ENCODE results near the gene DOK3.

DOK3 gene

GRCh38 chr5:177507596-177508220 lies 1.9 kb downstream of the DOK3 start:
- no peak for DNase-seq (ENCODE audit: extremely low read depth, low read depth)
- TF ChIP-seq, protein P1, sequence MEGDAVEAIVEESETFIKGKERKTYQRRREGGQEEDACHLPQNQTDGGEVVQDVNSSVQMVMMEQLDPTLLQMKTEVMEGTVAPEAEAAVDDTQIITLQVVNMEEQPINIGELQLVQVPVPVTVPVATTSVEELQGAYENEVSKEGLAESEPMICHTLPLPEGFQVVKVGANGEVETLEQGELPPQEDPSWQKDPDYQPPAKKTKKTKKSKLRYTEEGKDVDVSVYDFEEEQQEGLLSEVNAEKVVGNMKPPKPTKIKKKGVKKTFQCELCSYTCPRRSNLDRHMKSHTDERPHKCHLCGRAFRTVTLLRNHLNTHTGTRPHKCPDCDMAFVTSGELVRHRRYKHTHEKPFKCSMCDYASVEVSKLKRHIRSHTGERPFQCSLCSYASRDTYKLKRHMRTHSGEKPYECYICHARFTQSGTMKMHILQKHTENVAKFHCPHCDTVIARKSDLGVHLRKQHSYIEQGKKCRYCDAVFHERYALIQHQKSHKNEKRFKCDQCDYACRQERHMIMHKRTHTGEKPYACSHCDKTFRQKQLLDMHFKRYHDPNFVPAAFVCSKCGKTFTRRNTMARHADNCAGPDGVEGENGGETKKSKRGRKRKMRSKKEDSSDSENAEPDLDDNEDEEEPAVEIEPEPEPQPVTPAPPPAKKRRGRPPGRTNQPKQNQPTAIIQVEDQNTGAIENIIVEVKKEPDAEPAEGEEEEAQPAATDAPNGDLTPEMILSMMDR (IDR thresholded peaks at IDR 0.05; ENCODE audit: low read depth, low read length), result no peak

- DNase-seq (ENCODE audit: extremely low read depth, low read depth), result no peak
- TF ChIP-seq, protein P1 (IDR thresholded peaks at IDR 0.05; ENCODE audit: low read depth, low read length), result no peak; the same call in 1 of the 2 replicates
These were observed 2.5 kb downstream of the DOK3 start for GRCh38 chr5:177507165-177507564.

DNA sequence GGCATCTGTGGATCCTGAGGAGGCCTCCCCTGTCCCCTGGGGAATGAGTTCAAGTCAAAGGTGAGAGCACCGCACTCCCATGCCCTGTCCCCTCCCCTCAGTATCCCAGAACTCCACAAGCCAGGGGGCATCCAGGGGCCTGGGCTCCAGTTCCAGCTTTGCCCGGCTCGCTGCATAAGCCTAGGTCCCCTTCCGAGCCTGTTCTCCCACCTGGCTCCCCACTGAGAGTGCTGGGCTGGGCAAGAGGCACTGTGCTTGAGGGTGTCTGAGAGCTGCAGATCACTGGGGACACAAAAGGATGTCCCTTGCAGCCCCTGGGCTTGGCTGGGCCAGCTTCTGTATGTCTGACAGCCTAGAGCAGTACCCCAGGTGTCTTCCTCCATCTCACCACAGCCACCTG lies 4.6 kb downstream of the DOK3 start:
- TF ChIP-seq, protein P1 (IDR thresholded peaks at IDR 0.05; ENCODE audit: low read depth, low read length), result no peak
- no peak for DNase-seq (ENCODE audit: extremely low read depth, low read depth)

- no peak for DNase-seq (ENCODE audit: extremely low read depth, low read depth)
- TF ChIP-seq, protein P1 (IDR thresholded peaks at IDR 0.05; ENCODE audit: low read depth, low read length), result no peak
These were observed 5.3 kb downstream of the DOK3 start for GRCh38 chr5:177504086-177505056.

DNA sequence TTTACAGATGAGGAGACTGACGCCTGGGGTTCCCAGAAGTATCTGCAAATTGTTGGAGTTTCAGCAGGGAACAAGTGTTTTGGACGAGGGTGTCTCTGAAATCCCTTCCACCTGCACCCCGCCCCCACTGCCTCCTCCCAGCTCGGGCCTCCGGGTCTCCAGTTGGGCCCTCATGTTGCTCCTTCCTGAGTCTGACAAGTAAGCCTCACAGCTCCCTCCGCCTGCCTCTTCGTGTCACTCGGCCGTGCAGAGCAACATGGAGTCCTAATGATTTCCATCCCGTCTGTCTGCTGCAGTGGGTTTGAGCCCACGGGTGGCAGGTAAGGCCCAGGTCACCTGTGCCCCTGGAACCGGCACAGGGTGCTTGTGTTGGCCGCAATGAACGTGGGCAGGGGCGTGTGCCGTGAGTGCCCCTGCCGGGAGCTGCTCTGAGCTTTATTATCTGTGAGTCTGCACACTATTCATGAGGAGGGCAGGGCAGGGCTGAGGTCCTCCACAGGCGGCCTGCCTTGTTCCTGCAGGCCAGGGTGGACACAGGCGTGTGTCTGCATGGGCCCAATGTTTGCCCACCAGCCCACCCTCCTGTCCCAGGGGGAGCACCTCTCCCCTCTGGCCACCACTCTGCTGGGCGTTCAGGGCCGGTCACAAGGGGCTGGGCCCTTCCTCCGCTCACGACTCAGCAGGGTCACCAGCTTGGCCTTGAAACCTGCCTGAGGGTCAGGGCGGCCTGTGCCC lies 6.1 kb downstream of the DOK3 start:
- TF ChIP-seq, protein P1 (IDR thresholded peaks at IDR 0.05; ENCODE audit: low read depth, low read length), result no peak
- DNase-seq (ENCODE audit: extremely low read depth, low read depth), result no peak

- TF ChIP-seq, protein P1 (IDR thresholded peaks at IDR 0.05; ENCODE audit: low read depth, low read length), result no peak
- DNase-seq (ENCODE audit: extremely low read depth, low read depth), result no peak
These were observed 6.7 kb downstream of the DOK3 start for GRCh38 chr5:177502886-177503285.
